RWPE1 (cell line): ENCODE results near the gene TFEB.
A peak's percentile ranks its signal among the peaks of the same experiment; 100 is the strongest.

Experiments used
- CTCF ChIA-PET: fragments of 350-600 bp; sonication (Branson Sonifier 250); formaldehyde crosslinking; extraction: SDS; loops from one replicate; lab custom pipeline; 2021; lab: Yijun Ruan, JAX
- POLR2A ChIA-PET: fragments of 400-600 bp; formaldehyde crosslinking; extraction: SDS; loops from one replicate; lab custom pipeline; 2020; ENCODE audit warnings: antibody characterized with exemption; ENCODE audit not compliant: low non-redundant PET; lab: Yijun Ruan, JAX
- DNase-seq: peaks from one replicate; pipeline ENCODE4 v3.0.0; 2012; ENCODE audit warnings: low spot score
- H3K27ac ChIP-seq: fragments of 450-650 bp; 2 replicates; pipeline ENCODE4 v1.5.1; 2017
- TF ChIP-seq, protein P1 (sequence below): fragments of 450-650 bp; conservative IDR thresholded peaks from 2 replicates; pipeline ENCODE4 v1.5.1; 2017; ENCODE audit warnings: low read depth, mild to moderate bottlenecking

Gene TFEB

DNA sequence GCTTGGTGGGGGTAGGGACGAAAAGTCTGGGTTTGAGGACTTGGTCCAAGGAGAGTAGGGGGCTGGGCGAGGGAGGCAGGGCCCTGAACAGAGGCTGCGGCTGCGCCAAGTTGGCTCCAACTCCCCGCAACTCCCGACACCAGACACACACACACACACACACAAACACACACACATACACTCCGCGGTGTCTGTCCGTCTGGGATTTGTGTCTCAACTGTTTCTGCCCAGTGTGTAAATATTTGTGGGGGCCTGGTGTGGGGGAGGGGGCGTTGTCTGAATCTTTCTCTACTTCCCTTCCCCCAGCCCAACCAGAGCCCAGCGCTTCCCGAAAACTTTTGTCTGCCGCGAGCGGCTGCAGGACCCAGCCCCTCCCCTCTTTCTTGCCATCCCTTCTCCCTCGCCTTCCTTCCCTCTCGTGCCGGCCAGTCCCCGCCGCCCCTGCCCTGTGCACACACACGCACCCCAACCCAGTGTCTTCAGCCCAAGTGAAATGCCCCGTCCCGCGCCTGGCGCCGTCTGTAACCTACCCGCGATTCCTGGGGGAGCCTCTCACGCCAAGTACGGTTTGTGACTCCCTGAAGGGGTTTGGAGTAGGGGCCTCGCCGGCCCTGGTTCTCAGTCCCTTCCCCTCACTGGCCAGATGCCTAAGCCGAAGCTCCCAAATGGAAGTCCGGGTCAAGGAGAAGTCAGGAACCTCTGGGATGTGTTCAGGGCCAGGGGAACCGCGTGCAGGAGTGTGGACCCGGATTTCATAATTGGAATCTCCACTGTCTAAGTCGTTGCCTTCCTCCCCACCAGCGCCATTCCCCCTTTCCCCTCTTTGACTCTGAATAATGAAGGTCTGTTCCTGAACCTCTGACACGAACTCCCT, 96.2 kb downstream of the TFEB start:
- POLR2A ChIA-PET, result no interaction called here
- TF ChIP-seq, protein P1, sequence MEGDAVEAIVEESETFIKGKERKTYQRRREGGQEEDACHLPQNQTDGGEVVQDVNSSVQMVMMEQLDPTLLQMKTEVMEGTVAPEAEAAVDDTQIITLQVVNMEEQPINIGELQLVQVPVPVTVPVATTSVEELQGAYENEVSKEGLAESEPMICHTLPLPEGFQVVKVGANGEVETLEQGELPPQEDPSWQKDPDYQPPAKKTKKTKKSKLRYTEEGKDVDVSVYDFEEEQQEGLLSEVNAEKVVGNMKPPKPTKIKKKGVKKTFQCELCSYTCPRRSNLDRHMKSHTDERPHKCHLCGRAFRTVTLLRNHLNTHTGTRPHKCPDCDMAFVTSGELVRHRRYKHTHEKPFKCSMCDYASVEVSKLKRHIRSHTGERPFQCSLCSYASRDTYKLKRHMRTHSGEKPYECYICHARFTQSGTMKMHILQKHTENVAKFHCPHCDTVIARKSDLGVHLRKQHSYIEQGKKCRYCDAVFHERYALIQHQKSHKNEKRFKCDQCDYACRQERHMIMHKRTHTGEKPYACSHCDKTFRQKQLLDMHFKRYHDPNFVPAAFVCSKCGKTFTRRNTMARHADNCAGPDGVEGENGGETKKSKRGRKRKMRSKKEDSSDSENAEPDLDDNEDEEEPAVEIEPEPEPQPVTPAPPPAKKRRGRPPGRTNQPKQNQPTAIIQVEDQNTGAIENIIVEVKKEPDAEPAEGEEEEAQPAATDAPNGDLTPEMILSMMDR, result no peak
- CTCF ChIA-PET, result no interaction called here
- no peak for DNase-seq
- peak overlapping the region; percentile 85 for H3K27ac ChIP-seq

DNA sequence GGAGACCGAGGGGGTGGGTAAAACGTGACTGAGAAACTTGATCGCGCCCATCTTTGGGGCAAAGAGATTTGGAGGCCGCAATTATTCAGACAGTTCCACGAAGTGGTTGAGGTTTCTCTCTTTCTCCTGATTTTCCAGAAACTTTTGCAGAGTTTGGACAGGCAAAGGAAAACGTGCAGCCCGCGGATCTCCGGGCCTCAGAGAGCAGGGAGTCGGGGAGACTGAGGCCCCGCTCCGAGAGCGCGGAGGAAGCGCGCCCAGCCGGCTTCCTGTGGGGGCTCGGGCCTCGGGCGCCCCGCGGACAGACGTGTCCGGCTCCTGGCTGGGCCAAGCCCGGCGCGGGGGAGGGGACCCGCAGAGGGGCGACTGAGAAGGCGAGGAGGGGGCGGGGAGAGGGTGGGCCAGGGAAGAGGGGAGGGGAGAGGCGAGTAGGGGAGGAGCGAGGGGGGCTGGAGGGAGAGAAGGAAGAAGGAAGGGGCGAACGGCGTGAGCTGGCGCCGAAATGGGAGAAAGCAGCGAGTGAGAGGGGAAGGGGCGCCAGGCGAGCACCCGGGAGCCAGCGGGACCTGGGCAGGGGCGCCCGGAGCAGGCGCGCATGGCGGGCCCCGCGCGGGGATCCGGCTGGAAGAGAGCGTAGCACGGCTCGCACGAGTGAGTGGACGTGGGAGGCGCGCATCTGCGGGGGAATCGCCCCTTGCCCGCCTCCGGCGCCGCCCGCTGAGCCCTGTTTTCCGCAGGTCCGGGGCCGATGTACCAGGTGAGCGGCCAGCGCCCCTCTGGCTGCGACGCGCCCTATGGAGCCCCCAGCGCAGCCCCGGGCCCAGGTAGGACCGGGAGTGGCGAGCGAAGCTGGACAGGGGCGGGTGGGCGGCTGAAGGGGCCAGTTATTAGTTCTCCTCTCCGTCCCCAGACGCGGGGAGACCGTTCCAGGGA, 97.1 kb downstream of the TFEB start, which contains the start of gene MDFI:
MDFI (plus strand) TSS at position 467 of the 933 bp plus-strand sequence; CDS start at position 749, 282 bp downstream.
- TF ChIP-seq, protein P1, result no peak
- peak within 1 kb of the TSS; percentile 85 for H3K27ac ChIP-seq
- CTCF ChIA-PET, result no interaction called here
- DNase-seq, result no peak
- POLR2A ChIA-PET, result no interaction called here

DNA sequence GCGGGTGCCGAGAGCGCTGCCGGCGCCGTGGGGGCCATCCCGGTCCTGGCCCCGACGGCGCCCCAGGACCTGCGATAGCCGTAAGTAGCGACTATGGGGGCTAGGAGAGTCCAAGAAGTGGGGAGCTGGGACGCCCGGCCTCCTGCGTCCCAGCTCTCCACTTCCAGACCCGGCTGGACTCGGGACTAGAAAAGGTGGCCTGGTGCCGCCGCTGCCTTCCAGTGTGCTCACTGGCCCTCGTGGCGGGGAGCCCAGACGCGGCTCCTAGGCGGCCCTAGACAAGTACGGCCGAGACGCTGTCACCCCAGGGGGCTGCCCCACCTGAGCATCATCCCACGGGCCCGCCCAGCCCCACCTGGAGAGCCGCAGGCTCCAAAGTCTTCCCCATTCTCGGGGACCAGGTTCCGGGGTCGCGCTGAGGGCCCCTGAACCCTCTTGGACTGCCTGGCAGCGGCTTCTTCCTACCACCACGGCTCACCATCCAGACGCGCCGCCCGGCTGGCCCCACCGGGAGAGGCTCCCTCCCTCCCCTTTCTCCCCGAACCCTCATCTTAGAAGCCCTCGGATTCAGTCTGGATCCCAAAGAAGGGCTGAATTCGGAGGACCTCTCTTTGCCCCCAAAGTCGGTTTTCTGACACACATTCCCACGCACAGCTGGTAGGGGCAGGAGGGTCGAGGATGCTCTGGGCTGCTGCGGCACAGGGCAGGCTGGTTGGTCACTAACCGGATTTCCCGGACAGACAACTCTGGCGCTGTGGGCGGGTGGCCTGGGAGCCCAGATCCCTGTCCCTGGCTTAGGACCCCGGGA, 98.0 kb downstream of the TFEB start:
- peak; percentile 34 for DNase-seq
- TF ChIP-seq, protein P1, result no peak
- ChIA-PET CTCF (no interaction called here), POLR2A (interaction anchor here (0.7 to 1.5 kb wide), 2 partner anchors 10 to 12 kb away, joined by 4 to 11 read pairs; no protein-coding TSS in a partner anchor)
- peak overlapping the region; percentile 85 for H3K27ac ChIP-seq

DNA sequence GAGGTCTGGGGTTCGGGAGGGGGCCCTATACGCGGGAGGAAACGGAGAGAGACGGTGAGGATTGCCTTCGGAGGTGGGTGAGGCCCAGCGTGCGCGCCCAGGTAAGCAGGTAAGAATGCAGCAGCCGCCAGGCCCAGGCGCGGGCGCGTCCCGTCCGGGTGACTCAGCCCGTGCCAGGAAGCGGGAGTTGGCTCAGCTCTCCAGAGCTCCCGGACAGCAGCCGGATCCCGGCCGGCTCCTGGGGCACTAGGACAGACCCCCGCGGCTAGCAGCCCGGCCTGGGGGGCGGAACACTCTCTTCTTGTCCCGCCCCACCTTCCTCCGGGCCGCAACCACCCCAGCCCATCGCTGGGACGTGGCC, 98.6 kb downstream of the TFEB start:
- ChIA-PET CTCF (interaction anchor here (1.1 kb wide), 1 partner anchor 34 kb away, joined by 4 read pairs; no protein-coding TSS in a partner anchor), POLR2A (interaction anchor here (0.6 to 1.5 kb wide), 4 partner anchors 10 to 89 kb away, joined by 3 to 11 read pairs (median 4); no protein-coding TSS in a partner anchor)
- DNase-seq, result peak; percentile 92
- TF ChIP-seq, protein P1, result no peak
- peak overlapping the region; percentile 85 for H3K27ac ChIP-seq

DNA sequence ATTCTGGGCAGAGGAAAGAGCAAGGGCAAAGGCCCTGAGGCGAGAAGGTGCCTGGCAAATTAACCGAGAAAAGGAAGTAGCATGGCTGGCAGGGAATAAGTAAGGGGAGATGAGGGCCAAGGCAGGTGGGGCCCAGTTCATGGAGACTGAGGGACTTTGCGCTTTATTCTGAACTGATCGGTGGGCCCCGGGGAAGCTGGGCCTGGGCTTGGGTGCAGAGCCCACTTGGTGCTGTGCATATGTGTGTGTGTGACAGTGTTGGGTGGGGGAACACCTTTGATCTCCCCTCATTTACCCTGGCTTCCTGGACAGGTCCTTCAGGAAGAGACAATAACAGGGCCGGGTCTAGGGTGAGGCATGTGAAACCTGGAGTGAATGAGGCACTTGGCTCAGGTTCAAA, 100.0 kb downstream of the TFEB start:
- peak overlapping the region; percentile 31 for H3K27ac ChIP-seq
- ChIA-PET CTCF (interaction anchor here (0.6 to 1.1 kb wide), 3 partner anchors 33 to 105 kb away, joined by 3 to 4 read pairs (median 4); no protein-coding TSS in a partner anchor), POLR2A (no interaction called here)
- DNase-seq, result no peak
- TF ChIP-seq, protein P1, result no peak
